ENCODE results near the gene CALML3. TPM values are rescaled to one million over a fixed set of nuclear protein-coding genes. Genes with fewer than 3 reads are reported as not detected.
"Not testable (repeated sequence)": the region's sequence is repeated elsewhere in the genome, so short reads cannot be mapped to it uniquely, and the experiment has no call there.

CALML3 gene
- total RNA-seq, 2 experiments from 2014 or later: not detected

GRCh38 chr10:5557799-5558771, 33.3 kb downstream of the CALML3 start:
- intact Hi-C loops (cut with micrococcal nuclease; ENCODE audit: unreplicated experiment): no loop called here
- ChIA-PET POLR2A (no interaction called here), CTCF (ENCODE audit: unreplicated experiment) (no interaction called here)
- DNase-seq (ENCODE audit: low spot score): no peak
- Histone ChIP-seq H3K79me2 (ENCODE audit: insufficient read depth, low read depth, low read length) (no peaks in the 10 kb centered on the region), H3K36me3 (ENCODE audit: insufficient read depth, low read length) (no peaks in the 10 kb centered on the region), H3K9me2 (ENCODE audit: insufficient read depth, low read length) (no peaks in the 10 kb centered on the region), H3K4me2 (ENCODE audit: low read length) (no peak overlapping the region), H3K4me1 (ENCODE audit: insufficient read depth, low read length, poor library complexity, severe bottlenecking) (peaks cover 9% of the 10 kb centered on the region), H2AFZ (ENCODE audit: low read length) (no peak overlapping the region), H3K9me3 (ENCODE audit: low read length) (no peaks in the 10 kb centered on the region), H4K20me1 (ENCODE audit: insufficient read depth, low read length) (no peaks in the 10 kb centered on the region), H3K4me3 (ENCODE audit: low read depth, low read length, poor library complexity, severe bottlenecking) (no peak overlapping the region), H3K27ac (ENCODE audit: low read depth, low read length, poor library complexity, severe bottlenecking) (no peak overlapping the region)
- TF ChIP-seq EZH2phosphoT487 (IDR thresholded peaks at IDR 0.05; ENCODE audit: borderline replicate concordance, low read depth, low read length) (no peak), CTCF (conservative IDR thresholded peaks at IDR 0.05; ENCODE audit: low read length) (no peak)
- BruUV-seq (replicated peaks): no TSS peak

GRCh38 chr10:5559022-5559421, 34.3 kb downstream of the CALML3 start:
- BruUV-seq (replicated peaks); CTCF ChIA-PET (ENCODE audit: unreplicated experiment): not testable (repeated sequence)

GRCh38 chr10:5559642-5560141, 34.9 kb downstream of the CALML3 start:
- Histone ChIP-seq H3K4me1 (ENCODE audit: insufficient read depth, low read length, poor library complexity, severe bottlenecking) (peaks cover 9% of the 10 kb centered on the region), H3K27ac (ENCODE audit: low read depth, low read length, poor library complexity, severe bottlenecking) (no peak overlapping the region), H3K36me3 (ENCODE audit: insufficient read depth, low read length) (no peaks in the 10 kb centered on the region), H3K79me2 (ENCODE audit: insufficient read depth, low read depth, low read length) (no peaks in the 10 kb centered on the region), H4K20me1 (ENCODE audit: insufficient read depth, low read length) (no peaks in the 10 kb centered on the region), H3K4me3 (ENCODE audit: low read depth, low read length, poor library complexity, severe bottlenecking) (no peak overlapping the region), H2AFZ (ENCODE audit: low read length) (peak overlapping the region; percentile 71; the same call in 1 of the 2 replicates), H3K9me3 (ENCODE audit: low read length) (no peaks in the 10 kb centered on the region), H3K4me2 (ENCODE audit: low read length) (peak overlapping the region; percentile 14; the same call in 1 of the 2 replicates), H3K9me2 (ENCODE audit: insufficient read depth, low read length) (no peaks in the 10 kb centered on the region)
- no peak for DNase-seq (ENCODE audit: low spot score)
- TF ChIP-seq CTCF (conservative IDR thresholded peaks at IDR 0.05; ENCODE audit: low read length): no peak
- TF ChIP-seq EZH2phosphoT487 (IDR thresholded peaks at IDR 0.05; ENCODE audit: borderline replicate concordance, low read depth, low read length): no peak
- ChIA-PET POLR2A (interaction anchor here (0.5 kb wide), 1 partner anchor 257 kb away, joined by 3 read pairs; no protein-coding TSS in a partner anchor), CTCF (ENCODE audit: unreplicated experiment) (no interaction called here)
- BruUV-seq (replicated peaks): no TSS peak
- intact Hi-C loops (cut with micrococcal nuclease; ENCODE audit: unreplicated experiment): no loop called here

More at GRCh38 chr10:5559022-5559421, 34.3 kb downstream of the CALML3 start:
- H3K4me2 ChIP-seq (ENCODE audit: low read length); H3K79me2 ChIP-seq (ENCODE audit: insufficient read depth, low read depth, low read length); H3K9me2 ChIP-seq (ENCODE audit: insufficient read depth, low read length); H3K4me3 ChIP-seq (ENCODE audit: low read depth, low read length, poor library complexity, severe bottlenecking); H3K9me3 ChIP-seq (ENCODE audit: low read length); H3K4me1 ChIP-seq (ENCODE audit: insufficient read depth, low read length, poor library complexity, severe bottlenecking); intact Hi-C loops (cut with micrococcal nuclease; ENCODE audit: unreplicated experiment); H3K27ac ChIP-seq (ENCODE audit: low read depth, low read length, poor library complexity, severe bottlenecking); H3K36me3 ChIP-seq (ENCODE audit: insufficient read depth, low read length); H4K20me1 ChIP-seq (ENCODE audit: insufficient read depth, low read length); DNase-seq (ENCODE audit: low spot score); H2AFZ ChIP-seq (ENCODE audit: low read length): not testable (repeated sequence)
- POLR2A ChIA-PET: interaction anchor here (0.7 kb wide), 1 partner anchor 19 kb away, joined by 4 read pairs; no protein-coding TSS in a partner anchor
